OCI-LY3 (cell line): ENCODE results near the gene DPP10.

Experiments used
- CTCF ChIP-seq: fragments of 200-600, 300-600 bp; sonication (generic); IDR thresholded peaks from 2 replicates; pipeline ENCODE4 v1.5.1; 2014; ENCODE audit warnings: antibody characterized with exemption, low read length, low read depth
- EZH2phosphoT487 ChIP-seq: fragments of 200-600 bp; shearing (Covaris generic); IDR thresholded peaks from 2 replicates; pipeline ENCODE4 v1.6.1; 2018; ENCODE audit warnings: antibody characterized with exemption, mixed run types, low read depth

GRCh38 chr2:115161081-115161770, 718.8 kb downstream of the DPP10 start:
- no peak for TF ChIP-seq CTCF
- no peak for TF ChIP-seq EZH2phosphoT487
